Measurements from ENCODE around the gene PGAM2.

- TF ChIP-seq CTCF (IDR thresholded peaks at IDR 0.05) (no peak), POLR2A (IDR thresholded peaks at IDR 0.05) (no peak)
Measured at GRCh38 chr7:44094883-44095592, 29.7 kb upstream of the PGAM2 start.
